Body of pancreas (tissue), 4 donors: ENCODE results near the gene MLPH.

ENCODE experiments used
- CTCF ChIP-seq, 7 experiments: fragments of 450-650 bp in 4 of 7; fragments of 200-600 bp in 3 of 7; sonication (generic) in 3 of 7; IDR thresholded peaks; one replicate each; pipeline ENCODE4 v1.5.1; 2016 to 2019; ENCODE audit warnings: antibody characterized with exemption in 7 of 7
- POLR2A ChIP-seq, 3 donors: fragments of 450-650 bp; IDR thresholded peaks; one replicate each; pipeline ENCODE4 v1.6.1; 2016; ENCODE audit warnings: antibody characterized with exemption in 3 of 3, mild to moderate bottlenecking in 2 of 3

- TF ChIP-seq CTCF (IDR thresholded peaks at IDR 0.05) (no peak), POLR2A (IDR thresholded peaks at IDR 0.05) (no peak)
Observed at GRCh38 chr2:237456200-237456843, 30.7 kb upstream of the MLPH start.
